ENCODE measurements around the gene PEX5L.

DNA sequence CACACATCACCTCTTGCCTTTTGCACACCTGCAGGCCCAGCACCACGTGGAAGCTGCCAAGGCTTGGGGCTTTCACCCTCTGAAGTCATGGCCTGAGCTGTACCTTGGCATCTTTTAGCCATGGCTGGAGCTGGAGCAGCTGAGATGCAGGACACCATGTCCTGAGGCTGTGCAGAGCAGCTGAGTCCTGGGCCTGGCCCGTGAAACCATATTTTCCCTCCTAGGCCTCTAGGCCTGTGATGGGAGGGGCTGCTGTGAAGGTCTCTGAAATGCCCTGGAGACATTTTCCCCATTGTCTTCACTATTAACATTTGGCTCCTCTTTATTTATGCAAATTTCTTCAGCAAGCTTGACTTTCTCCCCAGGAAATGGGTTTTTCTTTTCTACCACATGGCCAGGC lies 41.9 kb upstream of the PEX5L start:
- TF ChIP-seq, protein P1, sequence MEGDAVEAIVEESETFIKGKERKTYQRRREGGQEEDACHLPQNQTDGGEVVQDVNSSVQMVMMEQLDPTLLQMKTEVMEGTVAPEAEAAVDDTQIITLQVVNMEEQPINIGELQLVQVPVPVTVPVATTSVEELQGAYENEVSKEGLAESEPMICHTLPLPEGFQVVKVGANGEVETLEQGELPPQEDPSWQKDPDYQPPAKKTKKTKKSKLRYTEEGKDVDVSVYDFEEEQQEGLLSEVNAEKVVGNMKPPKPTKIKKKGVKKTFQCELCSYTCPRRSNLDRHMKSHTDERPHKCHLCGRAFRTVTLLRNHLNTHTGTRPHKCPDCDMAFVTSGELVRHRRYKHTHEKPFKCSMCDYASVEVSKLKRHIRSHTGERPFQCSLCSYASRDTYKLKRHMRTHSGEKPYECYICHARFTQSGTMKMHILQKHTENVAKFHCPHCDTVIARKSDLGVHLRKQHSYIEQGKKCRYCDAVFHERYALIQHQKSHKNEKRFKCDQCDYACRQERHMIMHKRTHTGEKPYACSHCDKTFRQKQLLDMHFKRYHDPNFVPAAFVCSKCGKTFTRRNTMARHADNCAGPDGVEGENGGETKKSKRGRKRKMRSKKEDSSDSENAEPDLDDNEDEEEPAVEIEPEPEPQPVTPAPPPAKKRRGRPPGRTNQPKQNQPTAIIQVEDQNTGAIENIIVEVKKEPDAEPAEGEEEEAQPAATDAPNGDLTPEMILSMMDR (IDR thresholded peaks at IDR 0.05; ENCODE audit: poor library complexity) = no peak
- no peak for TF ChIP-seq EZH2phosphoT487 (IDR thresholded peaks at IDR 0.05; ENCODE audit: low read depth, severe bottlenecking, unreplicated experiment)
